Osteoblast (primary cell): ENCODE data around the gene FAM9A. TPM values are rescaled to one million over a fixed set of nuclear protein-coding genes. Genes with fewer than 3 reads are reported as not detected.

Experiments used
- DNase-seq: peaks from one replicate; pipeline ENCODE4 v3.0.0; 2011; ENCODE audit warnings: low spot score, mixed read lengths; ENCODE audit not compliant: insufficient read length; ENCODE audit errors: missing footprints
- H2AFZ ChIP-seq: 2 replicates; pipeline ENCODE4 v1.6.0; 2011; ENCODE audit warnings: mild to moderate bottlenecking, low read length
- H3K27ac ChIP-seq: 2 replicates; pipeline ENCODE4 v1.5.1; 2011; ENCODE audit warnings: mild to moderate bottlenecking, low read depth, low read length, moderate library complexity
- H3K27me3 ChIP-seq: 2 replicates; pipeline ENCODE4 v1.6.0; 2012; ENCODE audit warnings: mild to moderate bottlenecking, control low read depth, inconsistent platforms, low read length, moderate library complexity; ENCODE audit not compliant: insufficient read depth
- H3K36me3 ChIP-seq: 2 replicates; pipeline ENCODE4 v1.5.1; 2011; ENCODE audit warnings: mild to moderate bottlenecking, low read length, control low read depth, moderate library complexity; ENCODE audit not compliant: insufficient read depth
- H3K4me1 ChIP-seq: 2 replicates; pipeline ENCODE4 v1.5.1; 2011; ENCODE audit warnings: mild to moderate bottlenecking, low read length, control low read depth, moderate library complexity; ENCODE audit not compliant: insufficient read depth
- H3K4me2 ChIP-seq: 2 replicates; pipeline ENCODE4 v1.6.0; 2011; ENCODE audit warnings: mild to moderate bottlenecking, low read length; ENCODE audit not compliant: insufficient read depth
- H3K4me3 ChIP-seq: fragments of 200-600 bp; sonication (generic); 3 replicates; pipeline ENCODE4 v1.5.1; 2012; ENCODE audit warnings: mild to moderate bottlenecking, low read length, inconsistent platforms; ENCODE audit not compliant: insufficient read depth
- H3K79me2 ChIP-seq: 2 replicates; pipeline ENCODE4 v1.6.0; 2012; ENCODE audit warnings: mild to moderate bottlenecking, low read length, control low read depth, inconsistent platforms; ENCODE audit not compliant: insufficient read depth
- H3K9me3 ChIP-seq: 2 replicates; pipeline ENCODE4 v1.5.1; 2011; ENCODE audit warnings: low read depth, low read length, control low read depth
- H4K20me1 ChIP-seq: 2 replicates; pipeline ENCODE4 v1.6.0; 2012; ENCODE audit warnings: mild to moderate bottlenecking, low read length, control low read depth; ENCODE audit not compliant: insufficient read depth
- total RNA-seq: library from RNA; depleted of rRNA; stranded (reverse); fragments of >200 nt; gene quantifications from 2 replicates; pipeline ENCODE4 v1.2.3, GENCODE V29; 2012
- TF ChIP-seq, protein P1 (sequence below): IDR thresholded peaks from 2 replicates; pipeline ENCODE4 v1.5.1; 2011; ENCODE audit warnings: mild to moderate bottlenecking, low read depth, low read length, moderate library complexity; ENCODE audit errors: extremely low read depth

FAM9A gene
- not detected in 2 replicates for total RNA-seq

DNA sequence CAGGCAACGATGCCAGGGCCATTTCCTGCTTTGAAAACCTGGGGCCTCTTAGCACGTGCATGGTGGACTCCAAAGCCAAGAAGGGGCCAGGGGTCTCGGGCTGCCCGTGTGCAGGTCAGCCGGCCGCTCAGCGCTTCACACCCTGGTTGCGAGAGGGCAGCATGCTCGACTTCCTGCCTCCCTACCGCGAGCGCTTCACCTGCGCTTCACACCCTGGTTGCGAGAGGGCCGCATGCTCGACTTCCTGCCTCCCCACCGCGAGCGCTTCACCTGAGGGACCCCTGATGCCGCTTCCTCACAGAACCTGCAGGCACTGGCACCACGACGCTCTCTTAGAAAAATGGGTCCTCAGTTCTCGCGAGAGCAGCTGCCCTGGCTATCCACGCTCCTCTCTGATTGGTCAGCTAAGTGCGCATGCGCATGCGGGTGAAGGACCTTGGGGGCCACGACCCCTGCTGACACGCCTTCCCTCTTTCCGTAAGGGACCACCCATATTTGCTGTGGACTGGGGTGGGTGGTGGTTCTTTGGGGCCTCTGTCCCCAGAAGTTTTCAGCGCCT lies at the start of gene FAM9A:
FAM9A (minus strand) TSS at position 343 of the 559 bp plus-strand sequence. CDS start 1,212 bp downstream, outside the sequence.
- Histone ChIP-seq H3K36me3 (no peaks in the 10 kb centered on the region), H3K79me2 (no peaks in the 10 kb centered on the region), H3K4me3 (no peak within 1 kb of the TSS), H3K9me3 (no peaks in the 10 kb centered on the region), H3K27ac (no peak within 1 kb of the TSS), H2AFZ (no peak within 1 kb of the TSS), H3K27me3 (no peaks in the 10 kb centered on the region), H4K20me1 (no peaks in the 10 kb centered on the region), H3K4me1 (no peaks in the 10 kb centered on the region), H3K4me2 (no peak within 1 kb of the TSS)
- DNase-seq = no peak
- TF ChIP-seq, protein P1, sequence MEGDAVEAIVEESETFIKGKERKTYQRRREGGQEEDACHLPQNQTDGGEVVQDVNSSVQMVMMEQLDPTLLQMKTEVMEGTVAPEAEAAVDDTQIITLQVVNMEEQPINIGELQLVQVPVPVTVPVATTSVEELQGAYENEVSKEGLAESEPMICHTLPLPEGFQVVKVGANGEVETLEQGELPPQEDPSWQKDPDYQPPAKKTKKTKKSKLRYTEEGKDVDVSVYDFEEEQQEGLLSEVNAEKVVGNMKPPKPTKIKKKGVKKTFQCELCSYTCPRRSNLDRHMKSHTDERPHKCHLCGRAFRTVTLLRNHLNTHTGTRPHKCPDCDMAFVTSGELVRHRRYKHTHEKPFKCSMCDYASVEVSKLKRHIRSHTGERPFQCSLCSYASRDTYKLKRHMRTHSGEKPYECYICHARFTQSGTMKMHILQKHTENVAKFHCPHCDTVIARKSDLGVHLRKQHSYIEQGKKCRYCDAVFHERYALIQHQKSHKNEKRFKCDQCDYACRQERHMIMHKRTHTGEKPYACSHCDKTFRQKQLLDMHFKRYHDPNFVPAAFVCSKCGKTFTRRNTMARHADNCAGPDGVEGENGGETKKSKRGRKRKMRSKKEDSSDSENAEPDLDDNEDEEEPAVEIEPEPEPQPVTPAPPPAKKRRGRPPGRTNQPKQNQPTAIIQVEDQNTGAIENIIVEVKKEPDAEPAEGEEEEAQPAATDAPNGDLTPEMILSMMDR = no peak

- H3K9me3 ChIP-seq = peaks cover under 1% of the 10 kb centered on the region
- H3K27ac ChIP-seq = no peak overlapping the region
- peaks cover 6% of the 10 kb centered on the region for H3K4me1 ChIP-seq
- H3K4me2 ChIP-seq = no peak overlapping the region
- H3K36me3 ChIP-seq = no peaks in the 10 kb centered on the region
- no peak overlapping the region for H3K4me3 ChIP-seq
- H3K79me2 ChIP-seq = no peaks in the 10 kb centered on the region
- DNase-seq = no peak
- H2AFZ ChIP-seq = no peak overlapping the region
- no peaks in the 10 kb centered on the region for H4K20me1 ChIP-seq
- H3K27me3 ChIP-seq = no peaks in the 10 kb centered on the region
- TF ChIP-seq, protein P1 = no peak
Measured at GRCh38 chrX:8850478-8850877, 49.3 kb upstream of the FAM9A start.

DNA sequence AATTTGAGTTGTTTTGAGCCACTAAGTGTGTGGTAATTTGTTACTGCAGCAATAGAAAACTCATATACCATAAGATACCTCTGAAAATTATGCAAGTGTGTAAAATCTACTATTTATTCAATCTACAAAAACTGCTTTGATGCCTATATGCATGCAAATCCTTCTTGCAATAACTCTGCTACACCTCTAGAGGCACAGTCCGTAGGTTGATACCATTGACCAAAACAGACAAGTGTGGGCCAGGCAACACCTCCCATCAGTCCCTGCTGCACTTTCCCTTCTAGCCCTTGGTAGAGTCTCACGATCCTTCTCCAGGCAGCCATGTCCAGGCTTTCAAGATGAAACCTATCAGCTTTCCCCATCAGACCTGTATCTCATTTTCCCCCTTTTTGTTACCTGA lies 48.8 kb upstream of the FAM9A start:
- Histone ChIP-seq H3K27me3 (no peaks in the 10 kb centered on the region), H3K27ac (no peak overlapping the region), H3K9me3 (peaks cover 2% of the 10 kb centered on the region), H3K4me1 (peaks cover 6% of the 10 kb centered on the region), H4K20me1 (no peaks in the 10 kb centered on the region), H3K36me3 (no peaks in the 10 kb centered on the region), H3K79me2 (no peaks in the 10 kb centered on the region), H2AFZ (no peak overlapping the region), H3K4me2 (no peak overlapping the region), H3K4me3 (no peak overlapping the region)
- TF ChIP-seq, protein P1 = no peak
- DNase-seq = peak; percentile 66

- Histone ChIP-seq H3K79me2 (no peaks in the 10 kb centered on the region), H4K20me1 (no peaks in the 10 kb centered on the region), H3K27ac (no peak overlapping the region), H3K4me2 (no peak overlapping the region), H3K36me3 (no peaks in the 10 kb centered on the region), H3K27me3 (no peaks in the 10 kb centered on the region), H3K4me3 (no peak overlapping the region), H3K4me1 (peaks cover 6% of the 10 kb centered on the region), H2AFZ (no peak overlapping the region), H3K9me3 (peaks cover 2% of the 10 kb centered on the region)
- TF ChIP-seq, protein P1 = no peak
- no peak for DNase-seq
Measured at GRCh38 chrX:8849458-8849857, 48.3 kb upstream of the FAM9A start.
